ENCODE data around the gene RING1. TPM values are rescaled to one million over a fixed set of nuclear protein-coding genes. Genes with fewer than 3 reads are reported as not detected.
A peak's percentile ranks its signal among the peaks of the same experiment; 100 is the strongest.

RING1 gene
- 10 to 100 TPM; 16.1 to 25.2 (median 21.6) TPM for total RNA-seq

DNA sequence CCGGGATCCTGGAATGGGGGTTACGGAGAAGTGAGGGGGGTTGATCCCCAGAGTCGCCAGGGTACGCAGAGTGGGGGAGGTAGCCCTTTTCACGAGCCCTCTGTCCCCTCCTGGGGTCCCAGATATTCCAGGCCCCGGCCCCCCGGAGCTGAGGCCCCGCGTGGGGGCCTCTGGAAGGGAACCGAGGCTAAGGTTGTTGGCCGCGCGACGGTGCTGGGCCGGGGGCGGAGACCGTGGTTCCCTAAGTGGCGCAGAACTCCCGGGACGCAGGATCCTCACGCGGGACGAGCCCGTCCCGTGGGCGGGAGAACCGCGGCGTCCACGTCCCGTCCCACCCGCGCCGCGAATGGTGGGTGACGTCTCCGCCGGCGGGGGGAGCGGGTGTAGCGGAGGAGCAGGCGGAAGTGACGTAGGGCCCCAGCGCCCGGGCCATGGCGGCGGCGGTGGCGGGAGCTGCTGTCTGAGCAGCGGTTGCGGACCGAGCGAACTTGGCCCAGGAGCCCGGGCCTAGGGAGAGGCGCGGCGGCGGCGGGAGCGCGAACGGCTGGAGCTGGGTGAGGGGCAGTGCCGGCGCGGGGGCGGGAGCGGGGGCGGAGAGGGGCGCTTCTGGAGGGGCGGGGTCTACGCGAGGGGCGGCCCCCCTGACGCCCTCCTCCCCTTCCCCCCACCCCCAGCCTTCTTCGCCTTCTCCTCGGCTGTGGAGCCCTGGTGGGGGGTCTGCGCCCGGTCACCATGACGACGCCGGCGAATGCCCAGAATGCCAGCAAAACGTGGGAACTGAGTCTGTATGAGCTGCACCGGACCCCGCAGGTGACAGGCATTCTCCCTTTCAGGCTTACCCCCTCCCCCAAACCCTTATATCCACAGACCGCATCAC is at the start of gene RING1:
Gene RING1, plus strand, starts transcription at position 410 of the 877 bp plus-strand sequence. Its CDS starts 323 bp downstream, at position 733.
- DNase-seq (ENCODE audit: low spot score in 2 of 2) = peak; percentile 83 to 86
- no peaks in the 10 kb centered on the region for H3K9me3 ChIP-seq
- peak within 1 kb of the TSS; percentile 87 to 97 (median 90) for H3K4me3 ChIP-seq
- 1% methylated on average over 39 to 44 of the region's 86 CpGs for WGBS, 2 donors
- peaks cover 0 to 36% (median 0%) of the 10 kb centered on the region in 3 donors for H3K36me3 ChIP-seq
- TF ChIP-seq, protein P1, sequence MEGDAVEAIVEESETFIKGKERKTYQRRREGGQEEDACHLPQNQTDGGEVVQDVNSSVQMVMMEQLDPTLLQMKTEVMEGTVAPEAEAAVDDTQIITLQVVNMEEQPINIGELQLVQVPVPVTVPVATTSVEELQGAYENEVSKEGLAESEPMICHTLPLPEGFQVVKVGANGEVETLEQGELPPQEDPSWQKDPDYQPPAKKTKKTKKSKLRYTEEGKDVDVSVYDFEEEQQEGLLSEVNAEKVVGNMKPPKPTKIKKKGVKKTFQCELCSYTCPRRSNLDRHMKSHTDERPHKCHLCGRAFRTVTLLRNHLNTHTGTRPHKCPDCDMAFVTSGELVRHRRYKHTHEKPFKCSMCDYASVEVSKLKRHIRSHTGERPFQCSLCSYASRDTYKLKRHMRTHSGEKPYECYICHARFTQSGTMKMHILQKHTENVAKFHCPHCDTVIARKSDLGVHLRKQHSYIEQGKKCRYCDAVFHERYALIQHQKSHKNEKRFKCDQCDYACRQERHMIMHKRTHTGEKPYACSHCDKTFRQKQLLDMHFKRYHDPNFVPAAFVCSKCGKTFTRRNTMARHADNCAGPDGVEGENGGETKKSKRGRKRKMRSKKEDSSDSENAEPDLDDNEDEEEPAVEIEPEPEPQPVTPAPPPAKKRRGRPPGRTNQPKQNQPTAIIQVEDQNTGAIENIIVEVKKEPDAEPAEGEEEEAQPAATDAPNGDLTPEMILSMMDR (IDR thresholded peaks at IDR 0.05) = peak in 1 of 5 experiments; percentile 35
- TF ChIP-seq EP300 (IDR thresholded peaks at IDR 0.05) (peak; percentile 92 to 100), POLR2A (IDR thresholded peaks at IDR 0.05) (peak; percentile 97 to 99)
- H3K4me1 ChIP-seq = peaks cover 0 to 60% (median 33%) of the 10 kb centered on the region in 4 donors
- H3K27me3 ChIP-seq = peaks cover 0 to 4% of the 10 kb centered on the region in 2 donors
- H3K27ac ChIP-seq = peak within 1 kb of the TSS; percentile 93 to 98 (median 97)

DNA sequence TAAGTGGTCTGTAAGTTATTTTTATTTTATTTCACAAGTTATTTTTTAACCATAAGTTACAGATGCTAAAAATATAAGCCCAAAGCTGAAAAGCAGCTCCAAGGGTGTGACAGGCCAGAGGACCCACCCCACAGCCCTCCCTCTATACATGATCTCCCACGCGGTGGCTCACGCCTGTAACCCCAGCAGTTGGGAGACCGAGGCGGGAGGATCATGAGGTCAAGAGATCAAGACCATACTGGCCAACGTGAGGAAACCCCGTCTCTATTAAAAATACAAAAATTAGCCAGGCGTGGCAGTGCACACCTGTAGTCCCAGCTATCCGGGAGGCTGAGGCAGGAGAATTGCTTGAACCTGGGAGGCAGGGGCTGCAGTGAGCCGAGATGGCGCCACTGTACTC is 48.2 kb upstream of the RING1 start:
- Histone ChIP-seq H3K36me3 (no peaks in the 10 kb centered on the region), H3K9me3 (no peaks in the 10 kb centered on the region), H3K27me3 (no peaks in the 10 kb centered on the region), H3K4me3 (no peak overlapping the region), H3K4me1 (peaks cover 0 to 24% (median 10%) of the 10 kb centered on the region in 4 donors), H3K27ac (no peak overlapping the region)
- no peak for DNase-seq (ENCODE audit: low spot score in 2 of 2)
- WGBS, 2 donors = 80 to 84% methylated on average over 11 of the region's 11 CpGs
- TF ChIP-seq, protein P1 (IDR thresholded peaks at IDR 0.05) = no peak
- TF ChIP-seq POLR2A (IDR thresholded peaks at IDR 0.05) (no peak), EP300 (IDR thresholded peaks at IDR 0.05) (no peak)

DNA sequence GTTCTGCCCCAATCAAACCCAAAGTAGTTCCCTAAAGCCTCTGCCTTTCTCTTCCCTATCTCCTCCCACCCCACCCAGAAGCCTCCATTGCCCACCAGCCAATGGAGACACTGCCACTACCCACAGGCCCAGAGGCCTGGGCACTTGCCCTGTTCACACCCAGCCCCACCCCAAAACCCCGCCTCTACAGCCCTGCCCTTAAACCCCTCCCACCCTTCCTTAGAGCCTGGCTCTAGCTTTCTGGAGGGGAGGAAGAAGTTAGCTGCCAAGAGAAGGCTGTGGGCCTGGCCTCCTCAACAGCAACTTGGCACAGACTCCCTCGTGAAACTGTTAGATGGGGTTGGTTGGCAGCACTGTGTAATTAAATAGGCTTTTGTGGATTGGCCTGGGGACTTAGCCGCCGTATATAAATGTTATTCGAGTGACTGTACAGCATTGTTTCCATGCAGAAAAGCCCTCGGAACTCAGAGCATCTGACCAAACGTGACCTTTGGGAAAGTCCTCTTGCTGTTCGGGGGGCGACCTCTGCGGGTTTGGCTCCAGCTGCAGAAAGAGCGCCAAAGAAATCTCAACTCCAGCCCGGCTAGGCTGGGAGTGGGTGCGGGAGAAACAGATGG is 47.5 kb upstream of the RING1 start:
- peaks cover 0 to 24% (median 10%) of the 10 kb centered on the region in 4 donors for H3K4me1 ChIP-seq
- no peaks in the 10 kb centered on the region for H3K27me3 ChIP-seq
- peak overlapping the region in 2 of 4 donors; percentile 55 to 60 for H3K4me3 ChIP-seq
- DNase-seq (ENCODE audit: low spot score in 2 of 2) = peak; percentile 23 to 33
- no peaks in the 10 kb centered on the region for H3K36me3 ChIP-seq
- TF ChIP-seq, protein P1 (IDR thresholded peaks at IDR 0.05) = no peak
- TF ChIP-seq POLR2A (IDR thresholded peaks at IDR 0.05) = no peak
- peak in 1 of 2 donors; percentile 78 for TF ChIP-seq EP300 (IDR thresholded peaks at IDR 0.05)
- no peaks in the 10 kb centered on the region for H3K9me3 ChIP-seq
- H3K27ac ChIP-seq = peak overlapping the region; percentile 46 to 78 (median 74)
- WGBS, 2 donors = 14 to 18% methylated on average over 13 of the region's 13 CpGs

DNA sequence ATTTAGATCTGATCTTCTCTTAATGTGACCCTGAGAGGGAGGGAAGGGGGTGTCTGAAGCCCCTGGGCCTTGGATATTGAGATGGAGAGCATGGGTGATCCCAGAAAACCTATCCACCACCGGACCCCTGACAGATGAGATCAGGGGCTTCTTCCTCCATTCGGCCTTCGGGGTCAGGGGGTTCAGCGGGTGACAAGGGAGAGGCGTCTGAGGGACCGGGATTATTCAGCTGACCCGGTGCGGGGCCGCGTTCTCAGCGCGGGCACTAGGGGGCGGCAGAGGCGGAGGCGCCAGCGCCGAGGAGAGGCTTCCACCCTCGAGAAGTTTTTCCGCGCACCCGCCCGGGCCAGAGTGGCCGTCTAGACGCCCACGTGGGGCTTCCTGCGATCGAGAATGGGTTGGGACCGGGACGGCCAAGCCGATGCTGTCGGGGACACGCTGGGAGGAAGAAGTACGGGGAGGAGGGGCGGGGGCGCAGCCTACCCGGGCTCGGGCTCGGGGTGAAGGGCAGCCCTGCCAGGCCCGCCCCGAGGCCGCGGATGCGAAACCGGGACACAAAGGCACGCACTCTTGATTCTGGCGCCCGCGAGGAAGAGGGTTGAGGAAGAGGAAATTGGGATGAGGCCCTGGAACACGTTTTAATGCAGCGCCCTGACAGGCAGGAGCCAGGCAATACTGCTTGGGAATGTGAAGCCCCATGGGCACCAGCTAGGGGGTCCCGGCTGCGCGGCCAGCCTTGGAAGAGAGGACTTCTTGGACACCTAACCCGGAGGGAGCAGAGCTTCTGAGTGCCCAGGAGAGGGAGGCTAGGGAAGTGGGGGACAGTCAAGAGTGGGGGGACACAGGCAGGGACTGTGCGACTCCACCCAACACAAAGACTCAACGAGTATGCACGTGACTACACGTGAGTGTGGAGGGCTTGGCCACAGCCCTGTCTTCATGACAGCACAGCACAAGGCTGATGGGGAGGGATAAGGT is 46.7 kb upstream of the RING1 start:
- Histone ChIP-seq H3K36me3 (no peaks in the 10 kb centered on the region), H3K4me1 (peaks cover 0 to 24% (median 10%) of the 10 kb centered on the region in 4 donors), H3K9me3 (no peaks in the 10 kb centered on the region), H3K4me3 (peak overlapping the region; percentile 20 to 60 (median 44)), H3K27ac (peak overlapping the region; percentile 46 to 78 (median 74)), H3K27me3 (no peaks in the 10 kb centered on the region)
- DNase-seq (ENCODE audit: low spot score in 2 of 2) = peak; percentile 67 to 80
- TF ChIP-seq, protein P1 (IDR thresholded peaks at IDR 0.05) = peak; percentile 95 to 97 (median 96)
- no peak for TF ChIP-seq EP300 (IDR thresholded peaks at IDR 0.05)
- TF ChIP-seq POLR2A (IDR thresholded peaks at IDR 0.05) = no peak
- 5% methylated on average over 55 to 58 of the region's 58 CpGs for WGBS, 2 donors
